Measurements from ENCODE around the gene TMEM178A. TPM values are rescaled to one million over a fixed set of nuclear protein-coding genes. Genes with fewer than 3 reads are reported as not detected.

TMEM178A gene
- total RNA-seq, 2 donors from 2014 or later, result 5.5 to 7.4 TPM

- Histone ChIP-seq H3K4me1 (ENCODE audit: control insufficient read depth, insufficient read depth, low read length) (no peaks in the 10 kb centered on the region), H3K4me3 (ENCODE audit: low read length) (no peak overlapping the region), H3K36me3 (ENCODE audit: control insufficient read depth, insufficient read depth, low read length) (no peaks in the 10 kb centered on the region), H3K9me3 (ENCODE audit: control insufficient read depth, low read length) (no peaks in the 10 kb centered on the region), H3K9ac (ENCODE audit: extremely low read depth, low read length, poor library complexity, severe bottlenecking) (no peak overlapping the region), H3K27ac (ENCODE audit: low read depth, low read length) (no peak overlapping the region), H3K27me3 (ENCODE audit: control insufficient read depth, insufficient read depth, low read length, poor library complexity, severe bottlenecking) (no peaks in the 10 kb centered on the region)
- H3K27ac Mint-ChIP-seq, result no peak overlapping the region
- 94 to 96% methylated on average over 7 to 9 of the region's 9 CpGs for WGBS, 2 experiments (ENCODE audit: insufficient coverage in 1 of 2, insufficient read length in 1 of 2)
- no peaks in the 10 kb centered on the region for H3K9me3 Mint-ChIP-seq
- no peak for DNase-seq
- H3K4me1 Mint-ChIP-seq, result peaks cover 1% of the 10 kb centered on the region
- no peaks in the 10 kb centered on the region for H3K27me3 Mint-ChIP-seq (ENCODE audit: insufficient read depth)
- H3K36me3 Mint-ChIP-seq (ENCODE audit: low read depth), result no peaks in the 10 kb centered on the region
- TF ChIP-seq CTCF (conservative IDR thresholded peaks at IDR 0.05), result no peak
- no peak overlapping the region for H3K4me3 Mint-ChIP-seq
Measured at GRCh38 chr2:39718483-39718882, 52.8 kb downstream of the TMEM178A start.

DNA sequence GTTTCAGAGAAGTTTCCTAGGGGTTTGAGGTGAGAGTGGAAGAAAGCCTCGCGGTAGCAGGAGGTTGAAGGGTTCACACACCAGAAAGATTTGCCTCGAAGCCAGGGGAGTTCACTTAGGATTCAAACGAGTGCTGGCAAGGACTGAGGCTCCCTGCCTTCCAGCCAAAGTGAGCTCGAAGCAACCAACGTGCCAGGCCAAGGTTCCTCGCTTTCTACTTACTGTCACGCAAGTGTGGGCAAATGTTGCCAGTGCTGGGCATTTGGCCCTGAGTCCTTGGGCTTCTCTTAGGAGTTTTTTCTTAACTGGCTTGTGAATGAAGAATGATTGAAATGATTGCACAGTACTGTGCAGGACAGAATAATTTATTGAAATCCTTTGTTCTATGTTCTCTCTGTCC is 53.6 kb downstream of the TMEM178A start:
- Histone ChIP-seq H3K27ac (ENCODE audit: low read depth, low read length) (no peak overlapping the region), H3K27me3 (ENCODE audit: control insufficient read depth, insufficient read depth, low read length, poor library complexity, severe bottlenecking) (no peaks in the 10 kb centered on the region), H3K4me1 (ENCODE audit: control insufficient read depth, insufficient read depth, low read length) (no peaks in the 10 kb centered on the region), H3K36me3 (ENCODE audit: control insufficient read depth, insufficient read depth, low read length) (no peaks in the 10 kb centered on the region), H3K9ac (ENCODE audit: extremely low read depth, low read length, poor library complexity, severe bottlenecking) (no peak overlapping the region), H3K4me3 (ENCODE audit: low read length) (no peak overlapping the region), H3K9me3 (ENCODE audit: control insufficient read depth, low read length) (no peaks in the 10 kb centered on the region)
- Mint-ChIP-seq H3K9me3 (no peaks in the 10 kb centered on the region), H3K36me3 (ENCODE audit: low read depth) (no peaks in the 10 kb centered on the region), H3K27ac (no peak overlapping the region), H3K4me3 (no peak overlapping the region), H3K4me1 (peaks cover 6% of the 10 kb centered on the region), H3K27me3 (ENCODE audit: insufficient read depth) (no peaks in the 10 kb centered on the region)
- DNase-seq, result no peak
- TF ChIP-seq CTCF (conservative IDR thresholded peaks at IDR 0.05), result no peak
- 88 to 90% methylated on average over 4 to 8 of the region's 8 CpGs for WGBS, 2 experiments (ENCODE audit: insufficient coverage in 1 of 2, insufficient read length in 1 of 2)

DNA sequence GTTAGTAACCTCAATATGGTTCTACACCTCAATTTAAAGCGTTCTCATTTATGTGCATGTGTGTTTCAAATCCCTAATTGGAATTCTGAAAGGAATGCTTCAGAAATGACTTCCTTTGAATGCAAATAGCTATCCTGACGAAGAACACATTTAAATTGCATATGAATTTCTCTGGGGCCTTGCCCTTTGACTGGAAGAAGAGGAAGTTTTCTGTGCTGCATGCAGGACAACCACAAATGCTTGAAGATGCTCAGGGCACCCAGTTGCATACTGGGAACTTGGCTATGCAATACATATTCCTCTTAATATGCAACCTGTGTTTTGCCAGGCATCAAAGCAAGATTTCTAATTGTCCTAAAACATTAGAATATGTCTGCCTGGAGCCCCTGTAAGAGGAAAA is 55.3 kb downstream of the TMEM178A start:
- H3K4me1 ChIP-seq (ENCODE audit: control insufficient read depth, insufficient read depth, low read length), result no peaks in the 10 kb centered on the region
- no peaks in the 10 kb centered on the region for H3K27me3 ChIP-seq (ENCODE audit: control insufficient read depth, insufficient read depth, low read length, poor library complexity, severe bottlenecking)
- H3K4me3 ChIP-seq (ENCODE audit: low read length), result no peak overlapping the region
- Mint-ChIP-seq H3K27me3 (ENCODE audit: insufficient read depth) (no peaks in the 10 kb centered on the region), H3K9me3 (no peaks in the 10 kb centered on the region), H3K4me1 (peaks cover 12% of the 10 kb centered on the region), H3K27ac (no peak overlapping the region), H3K4me3 (no peak overlapping the region), H3K36me3 (ENCODE audit: low read depth) (no peaks in the 10 kb centered on the region)
- 67 to 85% methylated on average over 1 to 2 of the region's 2 CpGs for WGBS, 2 experiments (ENCODE audit: insufficient coverage in 1 of 2, insufficient read length in 1 of 2)
- DNase-seq, result no peak
- H3K36me3 ChIP-seq (ENCODE audit: control insufficient read depth, insufficient read depth, low read length), result no peaks in the 10 kb centered on the region
- no peak overlapping the region for H3K27ac ChIP-seq (ENCODE audit: low read depth, low read length)
- no peak overlapping the region for H3K9ac ChIP-seq (ENCODE audit: extremely low read depth, low read length, poor library complexity, severe bottlenecking)
- TF ChIP-seq CTCF (conservative IDR thresholded peaks at IDR 0.05), result no peak
- H3K9me3 ChIP-seq (ENCODE audit: control insufficient read depth, low read length), result no peaks in the 10 kb centered on the region

Data from endodermal cell (in vitro differentiated cells).